ENCODE measurements around the gene ITLN1.

ITLN1 gene

GRCh38 chr1:160827418-160827817, 57.6 kb downstream of the ITLN1 start:
- Histone ChIP-seq H3K9ac (ENCODE audit: low read depth in 1 of 2, low read length in 2 of 2) (no peak overlapping the region), H3K36me3 (ENCODE audit: control insufficient read depth in 2 of 2, insufficient read depth in 2 of 2, low read length in 2 of 2) (peaks cover 0 to 2% of the 10 kb centered on the region in 2 donors), H3K4me1 (ENCODE audit: control insufficient read depth in 2 of 2, insufficient read depth in 2 of 2, low read length in 2 of 2) (no peaks in the 10 kb centered on the region), H3K27me3 (ENCODE audit: control insufficient read depth in 2 of 2, insufficient read depth in 2 of 2, low read length in 2 of 2) (no peaks in the 10 kb centered on the region), H3K4me3 (ENCODE audit: low read length in 2 of 2) (no peak overlapping the region), H3K9me3 (ENCODE audit: control insufficient read depth in 2 of 2, low read length in 2 of 2) (no peaks in the 10 kb centered on the region), H3K27ac (ENCODE audit: low read depth in 2 of 2, low read length in 2 of 2) (no peak overlapping the region)

- Histone ChIP-seq H3K27me3 (ENCODE audit: control insufficient read depth in 2 of 2, insufficient read depth in 2 of 2, low read length in 2 of 2) (no peaks in the 10 kb centered on the region), H3K4me3 (ENCODE audit: low read length in 2 of 2) (no peak overlapping the region), H3K27ac (ENCODE audit: low read depth in 2 of 2, low read length in 2 of 2) (no peak overlapping the region), H3K4me1 (ENCODE audit: control insufficient read depth in 2 of 2, insufficient read depth in 2 of 2, low read length in 2 of 2) (no peaks in the 10 kb centered on the region), H3K9me3 (ENCODE audit: control insufficient read depth in 2 of 2, low read length in 2 of 2) (no peaks in the 10 kb centered on the region), H3K9ac (ENCODE audit: low read depth in 1 of 2, low read length in 2 of 2) (no peak overlapping the region), H3K36me3 (ENCODE audit: control insufficient read depth in 2 of 2, insufficient read depth in 2 of 2, low read length in 2 of 2) (peaks cover 0 to 2% of the 10 kb centered on the region in 2 donors)
These were observed 58.4 kb downstream of the ITLN1 start for GRCh38 chr1:160826546-160826945.

Measured in mucosa of rectum (tissue), 2 donors.